ENCODE results near the gene RAB11A.

The RAB11A gene

GRCh38 chr15:65887565-65887964 lies 18.3 kb downstream of the RAB11A start:
- no peak for DNase-seq (ENCODE audit: low spot score)

DNA sequence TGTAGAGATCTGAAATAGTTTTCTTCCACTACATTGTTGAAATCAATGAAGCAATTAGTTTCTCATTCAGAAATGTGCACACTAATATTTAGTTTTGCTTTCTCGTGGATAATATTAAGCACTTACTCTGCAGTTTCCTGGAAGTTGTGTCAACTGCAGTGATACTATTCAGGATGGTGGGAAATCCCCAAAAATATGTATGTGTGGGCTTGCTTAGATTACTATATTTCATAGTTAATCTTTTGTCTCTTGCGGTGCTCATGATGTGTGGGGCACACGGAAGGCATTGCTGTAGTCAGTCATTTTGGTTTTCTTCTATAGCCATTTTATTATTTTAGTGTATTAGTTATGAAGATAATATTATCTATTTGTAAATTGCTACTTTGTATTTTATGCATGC lies 19.7 kb downstream of the RAB11A start:
- no peak for DNase-seq (ENCODE audit: low spot score)

DNA sequence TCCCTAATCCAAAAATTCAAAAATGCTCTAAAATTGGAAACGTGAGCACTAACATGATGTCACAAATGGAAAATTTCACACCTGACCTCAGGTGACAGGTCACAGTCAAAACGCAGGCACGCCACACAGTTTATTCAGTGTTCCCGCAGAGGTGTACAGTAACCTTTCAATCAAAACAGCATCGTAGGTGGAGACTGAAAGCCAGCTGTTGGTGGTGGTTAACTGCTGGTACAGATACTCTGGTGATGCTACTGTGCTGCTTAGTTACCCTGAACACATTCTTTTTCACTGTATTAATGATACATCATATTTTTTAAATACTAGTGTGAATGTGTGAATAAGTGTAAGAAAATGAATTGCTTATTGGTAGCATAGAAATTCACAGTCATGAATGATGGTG lies 23.8 kb downstream of the RAB11A start:
- DNase-seq (ENCODE audit: low spot score): no peak

DNA sequence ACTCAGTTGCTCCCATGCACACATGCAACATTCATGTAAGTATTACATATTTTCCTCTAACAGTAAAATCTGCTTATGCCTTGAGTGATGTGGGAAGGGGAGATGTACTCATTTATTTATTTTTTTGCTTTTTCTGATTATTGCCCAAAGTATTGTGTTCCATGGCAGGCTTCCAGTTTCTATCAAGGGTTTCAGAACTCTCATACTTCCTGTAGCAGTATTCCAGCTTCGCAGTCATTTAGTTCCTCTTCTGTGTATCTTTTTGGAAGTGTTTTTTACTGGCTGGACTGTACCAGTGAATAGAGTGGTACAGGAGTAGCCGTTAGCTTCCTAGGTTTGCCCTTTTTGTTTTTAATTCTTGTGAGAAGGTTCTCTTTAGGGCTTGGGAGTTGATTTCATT lies 26.9 kb downstream of the RAB11A start:
- DNase-seq (ENCODE audit: low spot score): peak; percentile 25

- no peak for DNase-seq (ENCODE audit: low spot score)
Observed at GRCh38 chr15:65900488-65900887, 31.2 kb downstream of the RAB11A start.

- no peak for DNase-seq (ENCODE audit: low spot score)
Observed at GRCh38 chr15:65901336-65901735, 32.0 kb downstream of the RAB11A start.

DNA sequence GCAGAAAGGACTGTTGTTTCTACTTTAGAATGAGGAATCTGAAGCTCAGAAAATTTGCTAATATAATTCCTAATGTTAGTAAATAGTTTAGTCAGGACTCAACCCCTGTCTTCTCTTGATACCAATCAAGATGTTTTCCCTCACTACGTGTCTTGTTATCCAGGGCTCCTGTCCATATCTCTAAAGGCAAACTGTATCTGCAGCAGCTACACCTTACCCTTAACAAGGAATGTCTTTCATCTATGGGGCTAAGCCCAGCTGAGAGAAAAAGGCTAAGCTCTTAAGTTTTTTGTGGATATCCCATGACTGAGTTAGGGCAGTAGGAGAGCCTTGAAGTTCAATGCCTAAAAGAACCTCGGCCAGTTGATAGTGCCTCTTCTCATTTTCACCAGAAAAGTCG lies 32.5 kb downstream of the RAB11A start:
- DNase-seq (ENCODE audit: low spot score): no peak

- DNase-seq (ENCODE audit: low spot score): peak; percentile 81
Observed at GRCh38 chr15:65902373-65902772, 33.1 kb downstream of the RAB11A start.

- DNase-seq (ENCODE audit: low spot score): no peak
Observed at GRCh38 chr15:65903296-65904073, 34.2 kb downstream of the RAB11A start.

- DNase-seq (ENCODE audit: low spot score): no peak
Observed at GRCh38 chr15:65904301-65904700, 35.0 kb downstream of the RAB11A start.

DNA sequence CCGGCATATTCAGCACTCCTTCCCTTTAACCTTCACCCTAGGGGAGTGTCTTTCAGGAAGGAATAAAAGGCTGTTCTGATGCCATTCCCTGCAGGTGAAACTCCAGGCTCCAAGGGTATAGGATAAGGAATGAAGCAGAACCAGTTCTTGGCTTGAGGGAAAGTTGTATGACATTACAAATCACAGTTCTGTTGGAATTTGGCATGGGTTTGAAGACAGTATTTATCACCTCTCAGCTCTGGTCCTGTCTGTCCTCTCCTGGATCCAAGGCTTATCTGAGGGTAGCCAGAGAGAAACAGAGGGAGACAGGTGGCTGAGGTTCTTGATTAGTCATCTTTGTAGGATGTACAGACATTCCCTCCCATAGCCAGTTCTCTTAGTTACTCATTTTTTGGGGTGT lies 37.1 kb downstream of the RAB11A start:
- DNase-seq (ENCODE audit: low spot score): peak; percentile 12

DNA sequence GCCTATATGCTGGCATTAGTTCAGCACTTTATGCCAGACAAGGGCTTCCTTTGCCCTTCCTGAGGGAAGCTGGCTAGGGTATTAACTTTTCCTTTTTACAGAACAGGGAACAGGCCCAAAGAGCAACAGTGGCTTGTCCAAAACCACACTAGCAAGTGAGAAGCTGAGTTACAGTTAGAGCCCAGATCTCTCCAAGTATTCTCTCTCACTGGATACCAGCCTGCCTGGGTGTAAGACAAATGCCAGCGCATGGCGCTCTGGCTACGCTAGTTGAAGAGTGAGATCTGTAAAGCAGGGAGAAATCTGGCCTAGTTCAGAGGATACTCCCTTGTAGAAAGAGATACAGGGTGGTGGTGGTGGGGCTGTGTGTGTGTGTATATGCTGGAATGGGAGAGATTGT lies 38.4 kb downstream of the RAB11A start:
- no peak for DNase-seq (ENCODE audit: low spot score)

GRCh38 chr15:65908876-65909275 lies 39.6 kb downstream of the RAB11A start:
- no peak for DNase-seq (ENCODE audit: low spot score)

DNA sequence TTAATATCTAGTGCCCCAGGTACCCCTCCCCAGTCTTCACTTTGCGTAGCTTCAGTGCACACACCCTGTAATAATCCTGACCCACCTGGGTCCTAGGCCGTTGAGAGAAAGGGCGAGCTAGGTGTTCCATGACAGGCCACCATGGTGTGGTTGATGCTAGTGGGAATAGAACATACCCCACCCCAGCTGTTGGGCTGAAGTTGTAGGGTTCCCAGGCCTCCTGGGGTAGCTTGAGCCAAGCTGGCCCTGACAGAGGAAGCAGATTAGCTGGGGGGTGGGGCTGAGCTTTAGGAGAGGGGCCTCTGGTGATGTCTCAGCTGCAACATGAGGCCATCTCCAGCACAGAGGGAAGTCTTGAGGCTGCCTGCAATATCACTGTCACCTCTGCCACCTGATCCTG lies 40.5 kb downstream of the RAB11A start:
- DNase-seq (ENCODE audit: low spot score): no peak

DNA sequence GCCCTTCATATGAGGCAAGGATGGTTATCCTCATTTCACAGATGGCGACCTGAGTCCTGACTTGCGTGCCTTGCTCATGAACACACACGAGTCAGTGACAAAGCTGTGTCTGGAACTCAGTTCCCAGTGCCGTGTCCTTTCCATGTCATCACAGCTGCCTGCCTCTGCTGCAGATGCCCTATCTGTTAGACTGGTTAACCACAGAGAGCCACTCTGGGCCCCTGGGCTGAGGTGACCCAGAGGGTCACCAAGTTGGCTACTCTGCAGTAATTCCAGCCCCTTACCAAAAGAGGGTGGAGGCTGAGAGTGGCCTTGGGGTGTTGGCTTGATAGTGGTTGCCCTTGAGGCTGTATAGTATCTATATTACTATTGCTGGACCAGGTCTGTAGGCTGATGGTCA lies 41.0 kb downstream of the RAB11A start:
- no peak for DNase-seq (ENCODE audit: low spot score)

- no peak for DNase-seq (ENCODE audit: low spot score)
Observed at GRCh38 chr15:65912235-65912634, 42.9 kb downstream of the RAB11A start.

GRCh38 chr15:65913631-65914199 lies 44.4 kb downstream of the RAB11A start:
- DNase-seq (ENCODE audit: low spot score): no peak

GRCh38 chr15:65914386-65914785 lies 45.1 kb downstream of the RAB11A start:
- DNase-seq (ENCODE audit: low spot score): no peak

DNA sequence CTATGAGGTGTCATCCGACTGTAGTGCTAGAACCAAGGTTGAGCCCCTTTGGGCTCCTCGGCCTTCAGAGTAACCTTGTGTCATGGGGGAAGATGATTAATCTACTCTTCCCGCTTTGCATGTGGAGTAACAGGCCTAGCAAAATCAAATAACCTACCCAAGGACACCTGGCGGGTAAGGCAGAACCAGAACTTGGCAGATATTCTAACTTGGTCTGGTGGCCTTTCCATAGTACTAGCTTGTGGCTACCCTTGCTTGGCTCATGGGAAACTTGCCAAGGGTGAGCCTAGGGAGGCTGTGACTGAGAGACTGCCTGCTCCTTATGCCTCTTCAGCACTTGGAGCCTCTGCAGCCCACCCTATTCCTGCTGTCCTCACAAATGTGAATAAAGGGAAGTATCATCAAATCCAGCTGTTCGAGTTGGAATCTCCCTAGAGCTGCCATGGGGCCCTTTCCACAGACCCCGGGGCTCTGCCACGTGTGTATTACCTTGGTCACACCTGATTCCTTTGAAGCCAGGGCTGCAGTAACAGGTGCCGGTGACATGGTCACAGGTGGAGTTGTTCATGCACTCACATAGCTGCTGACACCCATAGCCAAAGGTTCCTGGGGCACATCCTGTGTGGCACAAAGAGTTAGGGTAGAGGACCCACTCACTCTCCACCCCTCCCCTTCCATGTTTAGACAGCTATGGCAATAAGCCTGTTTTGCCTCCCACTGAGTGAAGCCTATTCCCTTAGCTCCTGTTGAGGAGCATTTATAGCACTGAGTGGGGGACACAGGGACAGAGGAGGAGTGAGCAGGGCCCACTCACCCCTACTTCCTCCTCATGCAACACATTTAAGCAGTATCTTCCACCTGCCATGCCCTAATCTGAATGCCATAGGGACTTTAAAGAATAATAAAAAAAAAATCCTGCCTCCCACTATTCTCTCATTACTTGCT lies 46.0 kb downstream of the RAB11A start:
- no peak for DNase-seq (ENCODE audit: low spot score)

DNA sequence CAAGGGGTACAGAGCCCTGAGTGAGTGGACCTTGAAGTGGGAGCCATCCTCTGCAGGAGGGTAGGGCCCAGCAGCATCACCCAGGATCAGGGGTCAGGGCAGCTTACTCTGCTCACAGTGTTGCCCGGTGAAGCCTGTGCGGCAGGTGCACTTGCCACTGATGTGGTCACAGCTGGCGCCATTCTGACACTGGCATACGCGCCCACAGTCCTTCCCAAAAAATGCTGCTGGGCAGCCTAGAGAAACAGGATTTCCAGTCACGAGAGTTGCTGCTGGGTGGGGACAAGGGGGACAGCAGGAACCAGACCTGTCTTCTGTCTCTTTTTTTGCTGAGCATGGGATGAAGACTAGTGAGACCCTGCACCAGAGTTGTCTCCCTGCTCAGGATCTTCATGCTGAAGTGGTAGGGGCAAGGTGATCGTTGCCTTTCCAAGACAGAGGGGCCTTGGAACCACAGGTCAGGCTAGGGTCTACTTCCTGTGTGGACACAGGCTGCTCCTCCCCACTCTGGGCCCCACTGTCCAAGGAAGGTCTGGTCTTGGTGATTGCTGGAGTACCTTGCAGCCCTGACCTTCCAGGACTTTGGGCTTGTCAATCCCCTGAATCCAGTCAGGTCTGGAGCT lies 46.9 kb downstream of the RAB11A start:
- no peak for DNase-seq (ENCODE audit: low spot score)

- DNase-seq (ENCODE audit: low spot score): peak; percentile 85
Observed at GRCh38 chr15:65916664-65917406, 47.5 kb downstream of the RAB11A start.

DNA sequence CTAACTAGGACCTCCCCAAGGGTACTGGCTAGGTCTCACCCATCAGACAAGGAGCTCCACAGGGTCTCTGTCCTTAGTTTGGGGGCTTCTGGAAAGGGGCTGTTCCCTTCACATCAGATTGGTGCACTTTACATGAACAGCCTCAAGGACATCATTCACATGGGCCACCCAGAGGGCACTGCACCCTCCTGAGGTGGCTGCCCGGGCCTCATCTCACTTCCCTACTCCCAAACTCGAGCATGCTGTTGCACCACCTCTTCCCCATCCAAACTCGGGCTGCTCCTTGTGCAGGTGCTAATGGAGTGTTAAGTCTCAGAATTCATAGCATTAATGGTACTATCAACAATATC lies 48.1 kb downstream of the RAB11A start:
- no peak for DNase-seq (ENCODE audit: low spot score)
